Loucy (cell line): Measurements from ENCODE around the gene FRAS1.

Experiments used
- H2AFZ ChIP-seq: fragments of 200-600 bp; sonication (generic); 2 replicates; pipeline ENCODE4 v1.6.0; 2016; ENCODE audit warnings: antibody characterized with exemption, mild to moderate bottlenecking, low read length, moderate library complexity
- H3F3A ChIP-seq: fragments of 200-600 bp; 2 replicates; pipeline ENCODE4 v1.6.0; 2016; ENCODE audit warnings: antibody characterized with exemption, low read depth, mild to moderate bottlenecking
- H3K27me3 ChIP-seq: fragments of 200-600 bp; sonication (generic); 2 replicates; pipeline ENCODE4 v1.6.1; 2014; ENCODE audit warnings: low read length, mild to moderate bottlenecking; ENCODE audit not compliant: insufficient read depth, poor library complexity, severe bottlenecking
- H3K36me3 ChIP-seq: fragments of 200-600 bp; sonication (generic); 2 replicates; pipeline ENCODE4 v1.6.1; 2016; ENCODE audit warnings: low read length; ENCODE audit not compliant: insufficient read depth
- H3K4me1 ChIP-seq: fragments of 200-600 bp; sonication (generic); 2 replicates; pipeline ENCODE4 v1.5.1; 2014; ENCODE audit warnings: low read length, mild to moderate bottlenecking; ENCODE audit not compliant: insufficient read depth, poor library complexity, severe bottlenecking
- H3K4me2 ChIP-seq: fragments of 200-600 bp; sonication (generic); 2 replicates; pipeline ENCODE4 v1.6.0; 2014; ENCODE audit warnings: antibody characterized with exemption, low read length, low read depth, mild to moderate bottlenecking; ENCODE audit not compliant: poor library complexity, severe bottlenecking
- H3K4me3 ChIP-seq: fragments of 200-600 bp; sonication (generic); 2 replicates; pipeline ENCODE4 v1.5.1; 2014; ENCODE audit warnings: low read length, mild to moderate bottlenecking, mixed read lengths; ENCODE audit not compliant: poor library complexity, severe bottlenecking
- H3K79me2 ChIP-seq: fragments of 200-600 bp; sonication (generic); 2 replicates; pipeline ENCODE4 v1.6.1; 2014; ENCODE audit warnings: low read length; ENCODE audit not compliant: insufficient read depth
- H3K9ac ChIP-seq: fragments of 200-600 bp; sonication (generic); 2 replicates; pipeline ENCODE4 v1.6.0; 2014; ENCODE audit warnings: mild to moderate bottlenecking, low read depth, low read length, moderate library complexity; ENCODE audit not compliant: poor library complexity, severe bottlenecking
- H3K9me2 ChIP-seq: fragments of 200-600 bp; sonication (generic); replicated peaks from 2 replicates; pipeline ENCODE4 v1.6.1; 2016; ENCODE audit warnings: low read depth, low read length, mixed read lengths
- H3K9me3 ChIP-seq: fragments of 200-600 bp; sonication (generic); 2 replicates; pipeline ENCODE4 v1.6.1; 2014; ENCODE audit warnings: mild to moderate bottlenecking, antibody characterized with exemption, low read length, low read depth; ENCODE audit not compliant: insufficient read depth
- H4K20me1 ChIP-seq: fragments of 200-600 bp; sonication (generic); 2 replicates; pipeline ENCODE4 v1.6.0; 2014; ENCODE audit warnings: antibody characterized with exemption, low read length, mild to moderate bottlenecking; ENCODE audit not compliant: insufficient read depth, poor library complexity, severe bottlenecking
- EZH2phosphoT487 ChIP-seq: fragments of 200-600 bp; IDR thresholded peaks from 2 replicates; pipeline ENCODE4 v1.6.1; 2018; ENCODE audit warnings: antibody characterized with exemption, mild to moderate bottlenecking, moderate library complexity, borderline replicate concordance
- TF ChIP-seq, protein P1 (sequence below): fragments of 200-600 bp; sonication (generic); conservative IDR thresholded peaks from 2 replicates; pipeline ENCODE4 v1.5.1; 2014; ENCODE audit warnings: mild to moderate bottlenecking, antibody characterized with exemption, low read length

The FRAS1 gene

DNA sequence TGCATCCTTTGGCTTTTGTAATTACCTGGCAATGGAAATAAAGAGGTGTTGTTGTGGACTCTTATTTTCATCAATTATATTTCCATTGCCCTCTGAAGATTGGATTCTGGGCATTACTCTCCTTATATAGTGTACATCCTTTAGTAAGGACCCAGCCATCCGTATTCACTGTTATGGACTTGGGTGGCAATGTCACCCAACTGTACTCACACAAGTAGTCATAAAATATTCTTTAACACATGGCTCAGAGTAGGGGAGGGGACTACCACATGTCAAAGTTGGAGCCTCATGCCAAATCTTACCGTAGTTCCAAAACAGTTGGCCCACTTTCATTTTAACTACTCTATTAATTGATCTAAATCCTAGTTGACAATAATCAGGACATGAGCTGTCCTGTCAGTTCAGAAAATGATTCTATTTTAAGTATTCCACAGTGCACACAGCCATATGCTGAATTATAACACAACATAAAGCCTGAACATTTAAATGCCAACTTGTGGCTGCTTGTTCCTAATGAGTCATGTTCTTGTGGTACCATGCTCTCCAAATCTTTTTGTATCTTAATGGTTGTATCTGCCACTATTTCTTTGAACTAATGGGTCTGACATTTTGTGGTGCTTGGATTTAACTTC, 4.9 kb downstream of the FRAS1 start:
- H2AFZ ChIP-seq: no peak overlapping the region
- no peaks in the 10 kb centered on the region for H4K20me1 ChIP-seq
- H3K79me2 ChIP-seq: no peaks in the 10 kb centered on the region
- no peaks in the 10 kb centered on the region for H3K27me3 ChIP-seq
- no peaks in the 10 kb centered on the region for H3K36me3 ChIP-seq
- no peak overlapping the region for H3K9ac ChIP-seq
- TF ChIP-seq, protein P1, sequence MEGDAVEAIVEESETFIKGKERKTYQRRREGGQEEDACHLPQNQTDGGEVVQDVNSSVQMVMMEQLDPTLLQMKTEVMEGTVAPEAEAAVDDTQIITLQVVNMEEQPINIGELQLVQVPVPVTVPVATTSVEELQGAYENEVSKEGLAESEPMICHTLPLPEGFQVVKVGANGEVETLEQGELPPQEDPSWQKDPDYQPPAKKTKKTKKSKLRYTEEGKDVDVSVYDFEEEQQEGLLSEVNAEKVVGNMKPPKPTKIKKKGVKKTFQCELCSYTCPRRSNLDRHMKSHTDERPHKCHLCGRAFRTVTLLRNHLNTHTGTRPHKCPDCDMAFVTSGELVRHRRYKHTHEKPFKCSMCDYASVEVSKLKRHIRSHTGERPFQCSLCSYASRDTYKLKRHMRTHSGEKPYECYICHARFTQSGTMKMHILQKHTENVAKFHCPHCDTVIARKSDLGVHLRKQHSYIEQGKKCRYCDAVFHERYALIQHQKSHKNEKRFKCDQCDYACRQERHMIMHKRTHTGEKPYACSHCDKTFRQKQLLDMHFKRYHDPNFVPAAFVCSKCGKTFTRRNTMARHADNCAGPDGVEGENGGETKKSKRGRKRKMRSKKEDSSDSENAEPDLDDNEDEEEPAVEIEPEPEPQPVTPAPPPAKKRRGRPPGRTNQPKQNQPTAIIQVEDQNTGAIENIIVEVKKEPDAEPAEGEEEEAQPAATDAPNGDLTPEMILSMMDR: no peak
- no peak for TF ChIP-seq EZH2phosphoT487
- no peak overlapping the region for H3K4me3 ChIP-seq
- H3K4me1 ChIP-seq: peaks cover 9% of the 10 kb centered on the region
- H3K4me2 ChIP-seq: no peak overlapping the region
- H3K9me2 ChIP-seq: no peaks in the 10 kb centered on the region
- H3K9me3 ChIP-seq: no peaks in the 10 kb centered on the region
- H3F3A ChIP-seq: no peaks in the 10 kb centered on the region; the same call in 1 of the 2 replicates

GRCh38 chr4:78065508-78066192, 8.5 kb downstream of the FRAS1 start:
- Histone ChIP-seq H3K9me2 (no peaks in the 10 kb centered on the region), H2AFZ (no peak overlapping the region), H3K9me3 (no peaks in the 10 kb centered on the region), H3K79me2 (no peaks in the 10 kb centered on the region), H3K36me3 (no peaks in the 10 kb centered on the region), H3K4me2 (no peak overlapping the region), H4K20me1 (no peaks in the 10 kb centered on the region), H3K9ac (no peak overlapping the region), H3K4me1 (peaks cover 3% of the 10 kb centered on the region), H3K4me3 (no peak overlapping the region), H3K27me3 (no peaks in the 10 kb centered on the region), H3F3A (no peaks in the 10 kb centered on the region; the same call in 1 of the 2 replicates)
- TF ChIP-seq, protein P1: no peak
- TF ChIP-seq EZH2phosphoT487: no peak

- no peaks in the 10 kb centered on the region for H3K4me1 ChIP-seq
- no peak overlapping the region for H2AFZ ChIP-seq
- H3K27me3 ChIP-seq: no peaks in the 10 kb centered on the region
- no peak overlapping the region for H3K9ac ChIP-seq
- no peaks in the 10 kb centered on the region for H4K20me1 ChIP-seq
- H3K79me2 ChIP-seq: no peaks in the 10 kb centered on the region
- TF ChIP-seq, protein P1: no peak
- TF ChIP-seq EZH2phosphoT487: no peak
- H3K36me3 ChIP-seq: no peaks in the 10 kb centered on the region
- H3F3A ChIP-seq: no peaks in the 10 kb centered on the region
- H3K4me2 ChIP-seq: no peak overlapping the region
- no peaks in the 10 kb centered on the region for H3K9me2 ChIP-seq
- no peaks in the 10 kb centered on the region for H3K9me3 ChIP-seq
- H3K4me3 ChIP-seq: no peak overlapping the region
These were observed 11.4 kb downstream of the FRAS1 start for GRCh38 chr4:78068481-78068880.
